HG02759 (cell line): ENCODE results near the gene XPNPEP2.
"Not testable (repeated sequence)": the region's sequence is repeated elsewhere in the genome, so short reads cannot be mapped to it uniquely, and the experiment has no call there.

ENCODE experiments used
- ATAC-seq: cut with Tn5 transposase; IDR thresholded peaks from one replicate; pipeline ENCODE4 v1.9.1; 2021; ENCODE audit warnings: mild to moderate bottlenecking, moderate library complexity; ENCODE audit not compliant: unreplicated experiment

XPNPEP2 gene

GRCh38 chrX:129719268-129719667, 19.5 kb upstream of the XPNPEP2 start:
- no peak for ATAC-seq

DNA sequence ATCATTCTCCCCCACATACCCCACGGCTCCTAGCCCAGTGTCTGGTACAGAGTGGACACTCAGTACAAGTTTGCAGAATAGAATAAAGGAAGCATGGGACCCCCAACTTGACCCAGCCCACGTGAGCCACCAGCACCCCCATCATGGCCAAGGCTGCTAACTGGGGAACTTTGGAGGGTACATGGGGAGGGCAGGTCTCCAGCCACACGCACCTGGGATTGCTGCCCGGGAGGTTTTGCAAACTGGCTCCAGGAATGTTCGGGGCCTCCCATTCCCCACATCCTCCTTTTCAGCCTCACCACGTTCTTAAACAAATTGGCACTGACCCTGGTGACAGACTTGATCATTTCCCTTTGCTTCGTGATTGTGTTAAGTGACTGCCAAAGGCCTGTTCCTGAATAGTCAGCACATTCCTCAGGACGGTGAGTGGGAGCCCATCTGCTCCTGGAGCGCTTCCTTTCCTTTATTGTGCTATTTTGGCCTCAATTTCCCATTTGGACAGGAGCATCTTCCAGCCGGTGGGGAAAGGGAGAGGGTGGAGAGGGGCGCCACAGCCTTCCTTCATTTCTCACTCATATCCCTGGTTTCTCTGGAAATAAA, 18.7 kb upstream of the XPNPEP2 start:
- ATAC-seq = no peak

- ATAC-seq = no peak
Measured at GRCh38 chrX:129720741-129721140, 18.0 kb upstream of the XPNPEP2 start.

- ATAC-seq = no peak
Measured at GRCh38 chrX:129721414-129721813, 17.4 kb upstream of the XPNPEP2 start.

DNA sequence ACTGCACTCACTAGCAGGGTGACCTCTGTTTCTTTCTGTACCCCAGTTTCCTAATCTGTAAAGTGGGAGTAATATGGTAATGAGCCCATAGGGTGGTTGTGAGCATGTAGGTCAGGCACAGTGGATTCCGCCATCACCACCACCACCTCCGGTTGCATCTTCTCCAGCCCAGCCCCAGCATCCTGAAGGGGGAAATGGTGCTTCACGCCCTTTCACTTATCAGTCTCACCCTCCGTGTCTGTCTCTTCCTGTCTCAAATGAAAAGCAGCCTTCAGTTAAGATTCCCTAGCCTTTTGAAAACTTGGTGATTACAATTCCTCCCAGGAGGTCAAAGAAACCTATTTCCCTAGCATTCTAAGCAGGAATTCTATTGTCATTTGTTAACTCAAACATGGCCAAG, 16.9 kb upstream of the XPNPEP2 start:
- no peak for ATAC-seq

DNA sequence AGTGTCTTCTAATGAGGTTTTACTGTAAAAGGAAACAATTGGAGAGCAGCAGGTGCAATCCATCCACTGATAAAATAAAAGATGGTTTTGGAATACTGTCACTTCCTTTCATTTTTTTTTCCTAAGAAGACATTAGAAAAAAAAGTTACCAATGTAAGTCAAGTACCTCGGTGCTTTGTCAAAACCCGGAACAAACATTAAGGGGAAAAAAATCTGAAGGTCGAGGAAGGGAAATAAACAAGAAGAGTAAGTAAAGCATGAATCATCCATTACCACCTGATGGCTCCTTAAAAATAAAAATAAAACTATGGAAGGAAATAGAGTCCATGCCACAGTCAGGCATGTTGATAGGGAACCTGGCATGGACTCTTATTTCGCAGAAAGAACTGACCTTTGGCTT, 15.3 kb upstream of the XPNPEP2 start:
- ATAC-seq = no peak

- ATAC-seq = no peak
Measured at GRCh38 chrX:129724754-129725153, 14.0 kb upstream of the XPNPEP2 start.

DNA sequence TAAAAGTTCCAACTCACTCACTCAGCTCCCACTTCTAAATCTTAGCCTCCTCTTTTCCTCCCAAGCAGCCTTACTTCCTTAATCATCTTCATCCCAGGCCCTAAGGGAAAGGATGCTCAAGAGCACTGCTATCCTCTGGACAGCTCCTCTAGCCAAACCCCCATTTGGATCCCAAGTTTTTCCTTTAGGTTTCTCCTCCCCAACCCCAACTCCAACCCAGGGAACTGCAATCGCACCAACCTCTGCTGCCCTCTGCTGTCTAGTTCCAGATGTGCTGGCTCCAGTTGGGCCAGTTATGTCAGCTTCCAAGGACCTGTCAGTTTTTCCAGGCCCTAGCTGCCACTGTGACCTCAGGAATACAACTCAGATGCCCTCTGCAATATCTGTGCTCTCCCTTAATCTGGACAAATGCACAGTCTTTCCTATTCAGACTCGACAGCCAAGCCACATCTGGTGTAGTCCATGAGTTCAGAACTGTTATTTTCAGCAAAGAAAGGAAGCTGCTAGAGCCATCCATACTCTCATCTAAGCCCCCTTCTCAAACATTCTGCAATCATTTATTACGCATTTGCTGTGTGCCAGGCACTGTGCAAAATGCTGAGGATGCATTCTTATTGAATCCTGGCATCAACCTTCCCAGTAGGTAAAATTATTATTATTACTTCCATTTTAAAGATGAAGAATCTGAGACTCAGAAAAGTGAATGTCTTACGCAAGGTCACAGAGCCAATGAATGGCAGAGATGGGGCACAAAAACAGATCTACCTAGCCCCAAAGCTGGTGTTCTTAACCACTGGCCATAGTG, 12.3 kb upstream of the XPNPEP2 start:
- ATAC-seq = no peak

- ATAC-seq = no peak
Measured at GRCh38 chrX:129728061-129728460, 10.7 kb upstream of the XPNPEP2 start.

DNA sequence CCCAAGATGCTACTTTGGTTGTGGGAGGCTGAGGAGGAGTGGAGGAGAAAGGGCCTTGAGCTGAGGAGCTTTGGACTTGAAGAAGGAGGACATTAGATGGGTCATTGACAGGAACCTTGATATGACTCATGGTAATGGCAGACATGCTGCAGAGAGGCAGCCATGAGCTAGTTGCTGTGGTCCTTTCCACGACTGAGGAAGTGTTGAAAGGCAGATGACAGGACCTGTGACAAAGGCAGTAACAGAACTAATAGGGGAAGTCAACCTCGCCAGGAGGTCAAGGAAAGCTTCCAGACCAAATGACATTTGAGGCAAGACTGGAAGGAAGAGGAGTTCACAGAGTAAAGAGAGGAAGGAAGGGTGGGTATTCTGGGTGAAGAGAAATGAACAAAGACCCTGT, 7.6 kb upstream of the XPNPEP2 start:
- ATAC-seq = no peak

- ATAC-seq = no peak
Measured at GRCh38 chrX:129732857-129733256, 5.9 kb upstream of the XPNPEP2 start.

DNA sequence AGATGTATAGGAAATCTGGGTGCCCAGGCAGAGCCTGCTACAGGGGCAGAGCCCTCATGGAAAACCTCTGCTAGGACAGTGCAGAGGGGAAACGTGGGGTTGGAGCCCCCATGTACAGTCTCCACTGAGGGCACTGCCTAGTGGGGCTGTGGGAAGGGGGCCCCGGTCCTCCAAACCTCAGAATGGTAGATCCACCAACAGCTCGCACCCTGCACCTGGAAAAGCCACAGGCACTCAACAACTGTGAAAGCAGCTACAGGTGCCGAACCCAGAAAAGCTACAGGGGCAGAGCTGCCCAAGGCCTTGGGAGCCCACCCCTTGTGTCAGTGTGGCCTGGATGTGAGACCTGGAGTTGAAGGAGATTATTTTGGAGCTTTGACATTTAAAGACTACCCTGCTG, 5.4 kb upstream of the XPNPEP2 start:
- ATAC-seq = no peak

- no peak for ATAC-seq
Measured at GRCh38 chrX:129736491-129736890, 2.3 kb upstream of the XPNPEP2 start.

DNA sequence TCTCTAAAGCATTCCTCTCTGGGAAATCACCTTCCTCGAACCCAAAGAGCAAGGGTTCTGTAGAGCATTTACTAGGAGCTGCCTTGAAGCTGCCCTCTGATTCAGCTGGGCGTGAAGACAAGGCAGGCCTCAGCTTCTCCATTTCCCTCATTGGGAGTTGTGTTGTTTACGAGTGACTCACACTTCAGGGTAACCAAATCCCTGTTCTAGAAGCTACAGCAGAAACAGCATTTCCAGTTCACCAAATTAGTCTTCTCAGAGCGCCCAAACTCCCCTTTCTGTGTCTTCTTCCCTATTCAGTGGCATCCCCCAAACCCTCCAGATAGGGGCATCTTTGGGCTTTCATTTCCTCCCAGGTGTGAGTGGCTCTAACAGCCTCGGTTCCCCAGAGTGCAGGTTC, 863 bp upstream of the XPNPEP2 start:
- no peak for ATAC-seq

DNA sequence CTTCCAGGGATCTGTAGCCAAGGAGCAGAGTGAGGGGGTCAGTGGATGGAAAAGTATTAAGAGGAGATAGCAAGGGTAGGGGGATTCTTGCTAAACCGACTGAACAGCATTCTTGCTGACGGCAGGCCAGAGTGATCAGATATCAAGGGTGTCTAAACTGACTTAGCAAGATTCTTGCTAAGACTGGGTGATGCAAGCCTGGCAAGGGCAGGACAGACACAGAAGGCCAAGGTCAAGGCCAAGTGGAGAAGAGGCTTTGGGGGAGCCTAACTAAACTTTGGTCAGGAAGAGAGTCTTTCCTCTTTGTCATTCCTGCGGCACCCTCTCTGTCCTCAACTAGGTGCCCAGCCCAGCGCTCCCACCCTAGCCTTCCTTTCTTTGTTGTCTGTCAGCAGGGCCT, 799 bp downstream of the XPNPEP2 start:
- no peak for ATAC-seq

- no peak for ATAC-seq
Measured at GRCh38 chrX:129741880-129742758, 3.3 kb downstream of the XPNPEP2 start.

GRCh38 chrX:129742759-129743152, 4.0 kb downstream of the XPNPEP2 start:
- not testable (repeated sequence) for ATAC-seq

GRCh38 chrX:129743821-129744220, 5.0 kb downstream of the XPNPEP2 start:
- ATAC-seq = no peak

DNA sequence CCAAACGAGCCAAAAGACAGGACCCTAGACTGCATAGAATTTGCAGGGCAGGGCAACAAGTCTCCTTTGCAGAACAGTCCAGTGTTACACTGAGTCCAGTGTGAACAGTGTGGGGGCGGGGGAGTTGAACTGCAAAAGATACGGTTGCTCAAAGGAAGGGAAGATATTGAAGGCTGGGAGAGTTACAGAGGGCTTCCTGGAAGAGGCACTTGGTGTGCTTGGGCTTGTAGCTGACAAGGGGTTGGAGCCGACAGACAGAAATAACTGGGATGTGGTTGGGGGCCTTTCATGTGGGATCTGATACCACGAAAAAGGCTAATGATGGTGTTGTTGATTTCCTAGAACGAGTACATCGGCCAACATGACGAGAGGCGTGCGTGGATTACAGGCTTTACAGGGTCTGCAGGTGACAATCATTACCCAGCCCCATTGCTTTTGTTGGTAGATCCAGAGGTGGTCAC, 6.1 kb downstream of the XPNPEP2 start:
- no peak for ATAC-seq

DNA sequence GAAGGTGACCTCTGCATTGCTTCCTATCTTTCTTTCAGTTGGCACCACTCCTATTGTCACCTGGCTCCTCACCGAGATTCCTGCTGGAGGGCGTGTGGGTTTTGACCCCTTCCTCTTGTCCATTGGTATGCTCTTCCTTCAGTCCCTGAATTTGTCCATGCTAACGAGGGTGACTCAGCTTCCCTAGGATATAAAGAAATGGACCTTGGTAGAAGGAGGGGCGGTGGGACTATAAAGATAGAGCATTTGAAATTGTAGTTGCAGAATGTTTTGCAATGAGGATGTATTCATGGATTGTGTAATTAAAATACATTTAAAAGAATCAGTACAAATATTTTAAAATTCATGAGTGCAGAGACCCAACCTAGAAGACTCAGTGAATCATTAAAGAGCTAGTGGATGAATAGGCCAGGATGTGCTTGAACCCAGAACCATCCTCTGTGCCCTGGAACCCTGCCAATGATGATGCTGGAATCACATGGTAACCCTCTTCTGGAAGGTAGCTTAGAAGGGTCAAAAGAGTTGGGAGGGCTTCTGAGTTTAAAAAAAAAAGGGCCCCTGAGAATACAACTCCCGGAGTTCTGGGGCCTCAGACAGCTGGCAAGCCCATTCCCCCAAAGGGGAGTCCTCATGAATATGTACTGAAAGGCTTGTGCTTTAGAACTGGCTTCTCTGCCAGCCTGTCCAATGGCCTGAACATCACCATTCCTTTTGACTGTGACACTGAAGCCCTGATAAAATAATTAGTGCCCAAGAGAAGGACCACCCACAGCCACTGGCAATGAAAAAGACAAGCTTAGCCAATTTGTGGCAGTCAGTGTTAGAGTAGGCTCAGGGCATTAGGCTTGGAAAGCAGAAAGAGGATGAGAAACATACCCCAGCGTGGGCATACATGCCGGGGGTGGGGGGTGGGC, 8.0 kb downstream of the XPNPEP2 start:
- no peak for ATAC-seq

- ATAC-seq = no peak
Measured at GRCh38 chrX:129747533-129747932, 8.8 kb downstream of the XPNPEP2 start.
